ENCODE data around the gene NUB1.

DNA sequence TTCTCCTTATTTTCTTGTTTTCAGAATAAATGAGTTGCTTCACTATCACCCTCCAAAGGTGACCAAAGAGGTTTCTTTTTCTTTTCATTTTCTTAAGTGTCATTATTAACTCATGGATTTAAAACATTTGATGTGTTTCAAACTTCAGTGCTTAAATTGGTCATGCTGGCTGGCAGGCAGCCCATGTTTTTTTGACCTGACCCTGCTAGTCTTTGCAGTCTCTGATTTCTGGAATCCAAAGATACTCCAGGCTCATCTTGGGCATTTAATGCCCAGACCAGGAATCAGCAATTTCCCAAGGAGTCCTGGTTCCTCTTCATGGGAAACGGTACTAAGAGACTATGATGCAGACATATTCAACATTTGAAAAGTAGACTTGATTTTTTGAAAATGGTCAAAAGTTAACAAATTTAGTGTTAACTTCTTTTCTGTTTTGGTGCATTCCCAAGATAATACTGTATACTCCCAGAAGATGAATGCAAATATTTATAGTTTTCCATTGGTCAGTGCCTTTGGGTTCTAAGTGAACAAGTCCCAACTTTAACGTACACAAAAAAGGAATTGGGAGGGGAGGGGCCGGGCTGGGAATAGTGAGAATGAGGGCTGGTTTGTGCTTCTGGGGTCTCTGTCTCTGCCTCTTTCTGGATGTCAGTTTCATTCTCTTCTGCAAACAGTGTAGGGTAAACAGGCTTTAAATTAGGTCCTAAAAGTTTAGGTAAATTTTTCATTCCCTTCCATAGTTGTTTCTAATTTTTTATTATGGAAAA, 19.8 kb downstream of the NUB1 start:
- TF ChIP-seq CTCF (conservative IDR thresholded peaks at IDR 0.05 in 1 of 2, IDR thresholded peaks at IDR 0.05 in 1 of 2; ENCODE audit: extremely low read depth in 1 of 2, insufficient read depth in 1 of 2, low read depth in 1 of 2, low read length in 2 of 2) (no peak), EZH2 (IDR thresholded peaks at IDR 0.05; ENCODE audit: borderline replicate concordance, low read length) (no peak)
